GM19240 (cell line): ENCODE measurements around the gene SDC4.

Experiments used
- DNase-seq: peaks from one replicate; pipeline ENCODE4 v3.0.0; 2011; ENCODE audit warnings: low spot score; ENCODE audit not compliant: insufficient read length

Gene SDC4

DNA sequence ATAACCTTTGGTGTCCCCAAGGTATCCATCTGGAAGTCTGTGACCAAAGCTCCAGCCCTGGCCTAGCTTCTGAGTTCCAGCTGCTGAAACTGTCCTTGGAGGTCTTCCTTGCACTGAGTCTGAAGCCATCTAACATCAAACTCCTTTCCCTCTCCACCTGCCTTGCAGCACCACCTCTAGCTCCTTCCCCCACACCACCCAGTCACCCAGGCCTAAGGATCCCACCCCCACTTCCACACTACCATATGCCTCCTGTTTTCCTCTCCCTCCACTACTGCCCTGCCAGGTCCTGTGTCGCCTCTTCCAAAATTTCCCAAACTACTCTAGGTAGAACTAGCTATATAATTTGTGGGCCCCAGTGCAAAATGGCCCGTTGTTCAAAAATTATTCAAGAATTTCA, 29.3 kb downstream of the SDC4 start:
- no peak for DNase-seq

- no peak for DNase-seq
Measured at GRCh38 chr20:45318386-45318939, 29.8 kb downstream of the SDC4 start.

- no peak for DNase-seq
Measured at GRCh38 chr20:45317826-45318225, 30.4 kb downstream of the SDC4 start.

GRCh38 chr20:45316150-45317080, 31.8 kb downstream of the SDC4 start:
- no peak for DNase-seq

DNA sequence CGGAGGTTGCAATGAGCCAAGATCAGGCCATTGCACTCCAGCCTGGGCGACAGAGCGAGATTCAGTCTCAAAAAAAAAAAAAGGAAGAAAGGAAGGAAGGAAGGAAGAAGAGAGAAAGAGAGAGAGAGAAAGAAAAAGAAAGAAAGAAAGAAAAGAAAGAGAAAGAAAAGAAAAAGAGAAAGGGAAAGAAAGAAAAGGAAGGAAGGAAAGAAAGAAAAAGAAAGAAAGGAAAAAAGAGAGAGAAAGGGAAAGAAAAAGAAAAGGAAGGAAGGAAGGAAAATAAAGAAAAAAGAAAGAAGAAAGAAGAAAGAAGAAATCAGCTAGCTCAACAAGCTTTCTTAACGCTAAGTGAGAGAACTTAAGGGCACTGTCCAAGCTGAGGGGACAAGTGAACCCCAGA, 32.6 kb downstream of the SDC4 start:
- DNase-seq, result no peak

DNA sequence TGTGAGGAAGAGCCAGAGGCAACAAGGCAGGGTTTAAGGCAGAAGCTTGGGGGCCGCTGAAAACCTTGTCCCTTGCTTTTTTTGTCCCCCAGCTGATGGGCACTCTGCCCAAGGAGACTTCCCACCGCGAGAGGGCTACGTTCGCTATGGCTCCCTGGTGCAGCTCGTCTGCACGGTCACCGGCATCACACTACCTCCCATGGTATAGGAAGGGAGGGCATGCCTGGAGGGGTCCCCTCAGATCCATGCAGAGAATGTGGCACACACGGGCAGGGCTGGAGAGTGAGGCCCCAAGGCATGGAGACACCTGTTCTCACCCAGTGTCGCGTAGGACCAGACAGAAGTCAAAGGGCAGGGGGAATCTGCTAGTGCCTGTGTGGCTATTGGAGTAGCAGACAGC, 34.3 kb downstream of the SDC4 start:
- no peak for DNase-seq

DNA sequence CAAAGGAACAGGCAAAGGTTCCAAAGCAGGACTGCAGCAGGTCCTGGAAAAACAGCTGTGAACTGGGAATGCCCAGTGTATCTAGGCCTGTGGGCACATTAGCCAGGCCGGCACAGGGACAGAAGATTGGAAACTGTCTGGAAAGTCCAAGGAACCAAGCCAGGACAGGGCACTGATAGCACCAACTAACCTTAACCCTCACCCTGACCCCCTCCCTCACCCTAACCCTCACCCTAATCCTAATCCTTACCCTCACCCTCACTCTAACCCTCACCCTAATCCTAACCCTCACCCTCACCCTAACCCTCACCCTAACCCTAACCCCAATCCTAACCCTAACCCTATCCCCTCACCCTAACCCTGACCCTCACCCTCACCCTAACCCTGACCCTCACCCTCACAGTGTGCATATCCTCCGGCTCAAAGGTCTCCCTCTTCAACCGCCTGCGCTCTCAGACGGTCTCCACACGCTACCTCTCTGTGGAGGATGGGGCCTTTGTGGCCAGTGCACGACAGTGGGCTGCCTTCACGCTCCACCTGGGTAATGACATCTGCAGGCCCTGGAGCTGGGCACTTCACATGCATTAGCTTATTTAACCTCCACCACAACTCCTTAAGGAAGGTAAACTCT, 35.0 kb downstream of the SDC4 start:
- no peak for DNase-seq

GRCh38 chr20:45312241-45312640, 36.0 kb downstream of the SDC4 start:
- no peak for DNase-seq

GRCh38 chr20:45311589-45312211, 36.5 kb downstream of the SDC4 start:
- peak; percentile 69 for DNase-seq

DNA sequence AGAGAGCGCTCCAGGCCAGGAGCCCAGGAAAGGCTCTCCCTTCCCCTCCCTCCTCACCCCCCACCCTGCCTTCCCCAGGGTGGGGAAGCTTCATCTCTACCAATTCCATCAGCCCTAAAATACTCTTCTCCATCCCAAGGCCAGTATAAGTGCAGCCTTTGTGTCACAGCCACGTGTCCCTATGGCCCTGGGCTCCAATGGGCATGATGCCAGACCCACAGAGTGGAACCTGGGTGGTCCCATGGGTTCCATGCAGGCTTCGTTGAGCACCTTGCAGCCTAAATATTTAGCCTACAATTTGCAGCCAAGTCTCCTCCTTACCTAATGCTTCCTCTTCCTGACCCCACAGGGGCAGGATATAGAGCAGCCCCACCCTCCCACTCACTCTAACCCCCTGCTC, 39.1 kb downstream of the SDC4 start:
- DNase-seq, result no peak

DNA sequence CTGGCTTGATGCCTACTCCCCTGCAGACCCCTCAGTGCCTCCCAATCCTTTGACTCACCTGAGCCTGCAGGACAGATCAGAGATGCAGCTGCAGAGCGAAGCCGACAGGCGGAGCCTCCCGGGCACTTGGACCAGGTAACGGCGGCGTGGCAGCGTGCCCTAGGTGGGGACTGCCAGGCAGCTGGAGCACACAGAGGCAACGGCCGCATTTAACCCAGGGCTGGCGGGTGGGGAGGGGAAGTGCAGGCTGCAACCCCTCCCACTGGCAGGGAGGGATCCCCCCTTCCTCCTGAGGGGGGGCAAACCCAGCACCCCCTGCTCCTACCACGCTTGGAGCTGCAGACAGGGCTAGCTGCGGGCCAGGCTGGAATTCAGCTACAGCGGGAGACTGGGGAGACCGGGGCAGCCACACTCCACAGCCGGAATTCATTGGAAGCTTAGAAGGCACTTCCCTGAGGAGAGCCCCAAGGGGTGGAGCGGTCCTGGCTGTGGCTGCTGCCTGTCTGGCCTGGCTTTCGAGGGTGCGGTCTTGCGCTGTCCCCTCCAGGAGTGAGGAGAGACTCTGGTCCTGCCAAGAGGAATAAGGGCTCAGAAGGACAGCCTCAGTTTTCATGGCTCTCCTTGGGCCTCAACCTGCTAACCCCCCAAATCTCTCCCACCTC, 40.0 kb downstream of the SDC4 start, which contains the start of gene MATN4:
Gene MATN4 (minus strand): TSS at position 183 of the 662 bp plus-strand sequence. CDS start 2,717 bp downstream, outside the sequence.
- no peak for DNase-seq

DNA sequence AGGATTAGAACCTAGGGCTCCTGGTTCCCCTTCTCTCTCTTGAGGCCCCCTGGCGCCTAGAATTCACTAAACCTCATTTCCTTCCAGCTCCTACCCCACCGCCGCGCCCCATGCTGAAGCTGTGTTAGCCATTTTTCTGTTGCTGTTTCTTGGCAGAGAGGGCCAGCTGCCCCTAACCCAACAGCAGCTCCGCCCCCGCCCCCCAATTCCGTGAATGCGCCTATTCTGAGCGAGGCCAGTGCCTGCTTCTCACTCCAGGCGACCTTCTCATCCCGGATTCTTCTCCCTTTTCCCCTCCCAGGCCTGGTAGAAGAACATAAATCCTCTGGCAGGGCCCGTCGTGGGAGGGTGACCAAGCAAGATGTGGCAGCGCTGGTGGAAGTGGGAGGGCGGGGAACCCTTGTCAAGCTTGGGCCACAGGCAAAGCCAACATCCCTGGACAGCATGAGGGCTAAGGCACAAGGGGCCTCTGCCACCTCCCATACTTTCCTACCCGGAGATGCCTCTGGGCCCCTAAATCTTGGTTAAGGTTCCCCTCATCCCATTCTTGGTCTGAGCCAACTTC, 41.1 kb downstream of the SDC4 start:
- no peak for DNase-seq

GRCh38 chr20:45306431-45306982, 41.7 kb downstream of the SDC4 start, which contains the start of gene RBPJL:
Gene RBPJL, plus strand, starts transcription at chr20:45306840. Its CDS starts 83 bp downstream, at chr20:45306923.
- no peak for DNase-seq

DNA sequence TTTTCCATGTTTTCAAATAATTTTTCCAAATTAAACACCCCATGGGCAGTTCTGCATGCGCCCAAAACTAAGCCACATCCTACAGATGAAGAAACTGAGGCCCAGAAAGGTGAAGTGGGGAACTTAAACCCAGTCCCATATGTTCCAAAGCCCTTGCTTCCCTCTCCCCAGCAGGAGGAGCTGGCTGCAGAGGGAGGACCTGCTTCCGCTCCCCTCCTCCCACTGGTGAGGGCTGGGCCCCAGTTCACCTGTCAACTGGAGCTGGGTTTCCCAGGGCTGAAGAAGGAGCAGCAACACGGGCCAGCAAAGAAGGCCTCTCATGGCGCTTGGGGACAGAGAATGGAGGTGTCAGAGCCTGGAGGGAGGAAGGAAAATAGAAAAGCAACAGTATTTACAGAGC, 43.0 kb downstream of the SDC4 start:
- no peak for DNase-seq

- no peak for DNase-seq
Measured at GRCh38 chr20:45304464-45304999, 43.7 kb downstream of the SDC4 start.

DNA sequence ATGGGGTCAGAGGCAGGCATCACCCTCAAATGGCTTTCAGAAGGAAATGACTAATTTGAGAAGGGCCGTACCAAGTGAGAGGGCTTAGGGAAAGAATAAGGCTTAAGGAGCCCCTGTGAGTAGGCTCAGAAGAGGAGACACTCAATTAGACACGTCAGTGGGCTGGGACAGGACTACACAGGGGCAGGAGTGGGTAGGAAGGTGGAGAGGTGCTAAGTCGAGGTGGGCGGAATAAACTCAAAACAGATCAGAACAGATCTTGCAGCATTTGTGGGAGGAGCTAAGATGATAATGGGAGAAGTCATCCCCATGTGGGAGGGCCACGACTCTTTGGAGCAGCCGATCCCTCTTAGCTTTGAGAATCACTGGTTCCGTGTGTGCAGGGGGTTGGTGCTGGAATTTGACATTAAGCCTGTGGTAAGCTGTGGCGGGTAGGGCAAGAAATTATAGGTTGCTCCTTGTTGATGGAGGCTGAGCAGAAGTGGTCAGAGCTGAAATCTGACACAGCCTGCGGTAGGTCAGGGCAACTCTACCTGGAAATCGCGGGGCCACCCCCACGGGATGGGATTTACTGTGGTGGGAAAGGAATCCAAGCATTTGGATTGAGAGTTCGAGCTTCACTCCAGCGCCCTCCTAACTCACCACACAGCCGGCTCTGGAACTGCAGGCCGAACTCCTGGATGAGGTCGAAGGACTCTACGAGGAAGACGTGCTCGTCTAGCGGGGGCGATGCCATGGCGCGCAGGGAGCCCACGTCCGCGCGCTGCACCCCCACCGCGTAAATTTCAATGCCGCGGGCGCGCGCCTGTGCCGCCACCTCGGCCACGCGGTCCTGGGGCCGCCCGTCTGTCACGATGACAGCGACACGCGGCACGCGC, 44.4 kb downstream of the SDC4 start:
- DNase-seq, result no peak

GRCh38 chr20:45301824-45302271, 46.4 kb downstream of the SDC4 start:
- DNase-seq, result no peak

- DNase-seq, result peak; percentile 35
Measured at GRCh38 chr20:45300961-45301360, 47.3 kb downstream of the SDC4 start.

DNA sequence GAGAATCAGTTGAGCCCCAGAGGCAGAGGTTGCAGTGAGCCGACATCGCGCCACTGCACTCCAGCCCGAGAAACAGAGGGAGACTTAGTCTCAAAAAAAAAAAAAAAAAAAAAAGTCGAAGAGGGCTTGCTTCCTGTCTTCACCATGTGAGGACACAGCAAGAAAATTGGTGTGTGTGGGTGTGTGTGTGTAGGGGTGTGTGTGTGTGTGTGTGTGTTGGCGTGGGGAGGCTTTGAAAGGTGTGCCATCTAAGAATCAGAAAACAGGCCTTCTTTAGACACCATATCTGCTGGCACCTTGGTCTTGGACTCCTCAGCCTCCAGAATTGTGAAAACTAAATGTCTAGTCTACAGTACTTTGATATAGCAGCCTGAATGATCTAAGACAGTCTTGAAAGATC, 48.4 kb downstream of the SDC4 start:
- no peak for DNase-seq
